Right atrium auricular region (tissue), 2 donors: ENCODE measurements around the gene EIPR1. TPM values are rescaled to one million over a fixed set of nuclear protein-coding genes. Genes with fewer than 3 reads are reported as not detected.

Experiments used
- DNase-seq: peaks from one replicate; pipeline ENCODE4 v3.0.0-alpha.2; 2019; ENCODE audit warnings: low spot score
- H3K27ac ChIP-seq, 2 donors: fragments of 200-600 bp; sonication (generic); 1 replicate in 1 of 2; 2 replicates in 1 of 2; pipeline ENCODE4 v1.5.1; 2016 to 2019
- H3K27me3 ChIP-seq, 2 donors: fragments of 200-600 bp; sonication (generic); one replicate each; pipeline versions ENCODE4 v1.5.1 to v1.6.0; 2017 to 2019
- H3K36me3 ChIP-seq: fragments of 200-600 bp; sonication (generic); one replicate; pipeline ENCODE4 v1.5.1; 2016
- H3K4me1 ChIP-seq, 2 donors: fragments of 200-600 bp; sonication (generic); one replicate each; pipeline versions ENCODE4 v1.5.1 to v1.6.0; 2017 to 2019
- H3K4me3 ChIP-seq, 2 donors: fragments of 200-600 bp; sonication (generic); 1 replicate in 1 of 2; 2 replicates in 1 of 2; pipeline ENCODE4 v1.5.1; 2017 to 2019; ENCODE audit warnings: mild to moderate bottlenecking in 1 of 2, moderate library complexity in 1 of 2
- H3K9me3 ChIP-seq, 2 donors: fragments of 200-600 bp; sonication (generic); one replicate each; pipeline ENCODE4 v1.5.1; 2019
- CTCF ChIP-seq, 2 donors: fragments of 200-600 bp; sonication (generic); IDR thresholded peaks; one replicate each; pipeline ENCODE4 v1.5.1; 2019; ENCODE audit warnings: antibody characterized with exemption in 2 of 2
- total RNA-seq, 2 donors: library from RNA; depleted of rRNA; stranded (reverse); fragments of >200 nt; gene quantifications; one replicate each; pipeline ENCODE4 v1.1.0, GENCODE V29; 2016

The EIPR1 gene
- total RNA-seq, 2 donors from 2014 or later = 13.2 to 13.6 TPM

- no peak for TF ChIP-seq CTCF (IDR thresholded peaks at IDR 0.05)
- Histone ChIP-seq H3K27me3 (no peaks in the 10 kb centered on the region), H3K9me3 (no peaks in the 10 kb centered on the region), H3K4me3 (no peak overlapping the region), H3K4me1 (no peaks in the 10 kb centered on the region), H3K36me3 (peaks cover 10% of the 10 kb centered on the region), H3K27ac (no peak overlapping the region)
- no peak for DNase-seq
These were observed 36.7 kb upstream of the EIPR1 start for GRCh38 chr2:3414133-3414860.

DNA sequence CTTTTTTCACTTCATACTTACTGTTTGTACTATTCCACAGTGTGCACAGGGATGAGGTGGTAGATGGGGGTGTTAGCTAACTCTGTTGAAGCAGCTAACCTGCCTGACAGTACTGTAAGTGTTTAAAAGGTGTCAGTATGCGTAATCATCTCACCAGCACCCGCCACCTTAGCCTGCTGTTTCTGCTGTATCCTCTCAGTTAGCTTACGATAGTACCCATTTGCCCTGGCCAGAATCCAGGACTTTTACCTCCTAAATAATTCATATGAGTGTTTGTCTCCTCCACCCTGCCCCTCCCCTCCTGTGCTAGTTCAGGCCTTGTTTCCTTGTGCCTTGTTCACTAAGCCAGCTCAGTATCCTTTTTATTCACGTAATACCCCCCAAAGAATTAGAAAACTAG, 36.1 kb upstream of the EIPR1 start:
- Histone ChIP-seq H3K27me3 (no peaks in the 10 kb centered on the region), H3K27ac (no peak overlapping the region), H3K4me1 (no peaks in the 10 kb centered on the region), H3K4me3 (no peak overlapping the region), H3K36me3 (peaks cover 10% of the 10 kb centered on the region), H3K9me3 (no peaks in the 10 kb centered on the region)
- no peak for DNase-seq
- no peak for TF ChIP-seq CTCF (IDR thresholded peaks at IDR 0.05)

DNA sequence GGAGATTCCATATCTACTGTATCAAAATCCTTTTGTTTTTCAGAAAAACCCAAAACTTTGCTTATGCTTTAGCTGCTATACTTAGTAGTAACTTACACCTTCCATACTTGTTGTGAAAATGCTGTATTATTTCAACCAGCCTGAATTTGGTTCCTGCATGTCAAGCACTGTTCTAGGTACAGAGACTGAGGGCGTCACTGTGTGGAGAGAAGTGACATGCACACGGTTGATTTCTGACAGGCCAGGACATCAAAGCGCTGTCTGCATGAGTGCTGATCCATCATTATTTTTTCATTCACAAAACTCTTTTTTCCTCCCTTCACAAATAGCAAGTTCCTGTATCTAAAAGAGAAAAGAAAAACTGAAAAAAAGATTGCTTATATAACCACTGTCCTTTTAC, 33.5 kb upstream of the EIPR1 start:
- no peak overlapping the region for H3K27ac ChIP-seq
- DNase-seq = no peak
- H3K9me3 ChIP-seq = no peaks in the 10 kb centered on the region
- peaks cover 0 to 10% of the 10 kb centered on the region in 2 donors for H3K4me1 ChIP-seq
- TF ChIP-seq CTCF (IDR thresholded peaks at IDR 0.05) = no peak
- peaks cover 10% of the 10 kb centered on the region for H3K36me3 ChIP-seq
- H3K4me3 ChIP-seq = no peak overlapping the region
- no peaks in the 10 kb centered on the region for H3K27me3 ChIP-seq

DNA sequence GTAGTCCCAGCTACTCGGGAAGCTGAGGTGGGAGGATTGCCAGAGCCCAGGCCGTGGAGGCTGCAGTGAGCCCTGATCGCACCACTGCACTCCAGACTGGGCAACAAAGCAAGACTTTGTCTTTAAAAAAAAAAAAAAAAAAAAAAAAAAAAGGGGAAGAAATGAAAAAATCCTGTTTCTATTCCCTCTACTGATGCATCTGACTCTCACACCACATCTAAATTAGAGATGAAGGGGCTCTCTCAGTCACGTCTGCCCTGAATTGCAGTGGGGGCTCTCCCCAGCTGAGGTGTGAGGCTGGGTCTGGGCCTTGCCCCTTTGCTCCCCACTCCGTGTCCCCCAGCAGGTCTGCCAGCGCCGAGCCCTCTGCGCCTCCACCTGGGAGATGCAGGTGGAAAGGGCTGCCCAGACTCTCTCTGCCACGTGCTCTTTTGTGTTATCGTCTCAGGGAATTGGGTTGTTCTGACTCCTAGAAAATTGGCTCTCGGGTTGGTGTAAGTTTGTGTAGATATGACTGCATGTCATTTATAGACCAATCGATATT, 32.1 kb upstream of the EIPR1 start:
- H3K4me3 ChIP-seq = no peak overlapping the region
- TF ChIP-seq CTCF (IDR thresholded peaks at IDR 0.05) = no peak
- H3K9me3 ChIP-seq = no peaks in the 10 kb centered on the region
- DNase-seq = no peak
- H3K27ac ChIP-seq = no peak overlapping the region
- peaks cover 6% of the 10 kb centered on the region for H3K36me3 ChIP-seq
- H3K4me1 ChIP-seq = peaks cover 0 to 18% of the 10 kb centered on the region in 2 donors
- H3K27me3 ChIP-seq = no peaks in the 10 kb centered on the region

GRCh38 chr2:3408781-3409180, 31.2 kb upstream of the EIPR1 start:
- no peak overlapping the region for H3K4me3 ChIP-seq
- H3K27me3 ChIP-seq = no peaks in the 10 kb centered on the region
- H3K4me1 ChIP-seq = peaks cover 0 to 18% of the 10 kb centered on the region in 2 donors
- H3K27ac ChIP-seq = no peak overlapping the region
- H3K36me3 ChIP-seq = no peaks in the 10 kb centered on the region
- H3K9me3 ChIP-seq = no peaks in the 10 kb centered on the region
- DNase-seq = no peak
- no peak for TF ChIP-seq CTCF (IDR thresholded peaks at IDR 0.05)
